ENCODE data around the gene VRTN.

DNA sequence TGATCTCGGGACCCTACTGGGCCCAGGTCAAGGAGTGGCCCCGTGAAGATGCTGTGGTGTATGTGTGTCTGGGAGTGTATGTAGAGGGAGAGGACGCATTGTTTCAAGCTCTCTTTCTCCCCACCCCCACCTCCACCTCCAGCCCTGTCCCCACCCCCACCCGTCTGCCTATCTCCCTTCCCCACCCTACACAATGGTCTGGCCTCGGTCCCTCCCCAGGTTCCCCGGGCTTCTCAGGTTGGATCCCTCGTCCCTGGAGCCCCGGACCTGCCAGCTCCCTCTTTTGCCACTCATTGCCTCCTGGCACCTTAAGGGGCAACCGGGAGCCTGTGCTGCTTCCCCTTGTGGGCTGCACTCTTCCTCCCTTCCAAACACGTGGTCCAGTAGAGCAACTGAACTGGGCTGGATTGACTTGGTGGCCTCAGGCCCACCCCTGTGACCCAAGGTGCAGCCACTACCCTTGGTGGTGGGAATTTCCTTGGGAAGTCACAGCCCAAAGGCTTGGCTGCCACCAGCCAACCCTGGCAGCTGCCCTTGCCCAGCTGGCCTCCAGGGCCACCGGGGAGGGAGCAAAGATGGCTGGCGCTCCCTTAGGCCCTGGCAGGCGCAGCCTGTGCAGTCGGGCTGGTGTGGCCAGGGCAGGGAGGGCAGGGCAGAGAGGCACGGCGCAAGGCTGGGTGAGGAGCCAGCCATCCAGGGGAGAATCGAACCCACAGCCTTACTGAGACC, 628 bp downstream of the VRTN start:
- TF ChIP-seq, protein P1, sequence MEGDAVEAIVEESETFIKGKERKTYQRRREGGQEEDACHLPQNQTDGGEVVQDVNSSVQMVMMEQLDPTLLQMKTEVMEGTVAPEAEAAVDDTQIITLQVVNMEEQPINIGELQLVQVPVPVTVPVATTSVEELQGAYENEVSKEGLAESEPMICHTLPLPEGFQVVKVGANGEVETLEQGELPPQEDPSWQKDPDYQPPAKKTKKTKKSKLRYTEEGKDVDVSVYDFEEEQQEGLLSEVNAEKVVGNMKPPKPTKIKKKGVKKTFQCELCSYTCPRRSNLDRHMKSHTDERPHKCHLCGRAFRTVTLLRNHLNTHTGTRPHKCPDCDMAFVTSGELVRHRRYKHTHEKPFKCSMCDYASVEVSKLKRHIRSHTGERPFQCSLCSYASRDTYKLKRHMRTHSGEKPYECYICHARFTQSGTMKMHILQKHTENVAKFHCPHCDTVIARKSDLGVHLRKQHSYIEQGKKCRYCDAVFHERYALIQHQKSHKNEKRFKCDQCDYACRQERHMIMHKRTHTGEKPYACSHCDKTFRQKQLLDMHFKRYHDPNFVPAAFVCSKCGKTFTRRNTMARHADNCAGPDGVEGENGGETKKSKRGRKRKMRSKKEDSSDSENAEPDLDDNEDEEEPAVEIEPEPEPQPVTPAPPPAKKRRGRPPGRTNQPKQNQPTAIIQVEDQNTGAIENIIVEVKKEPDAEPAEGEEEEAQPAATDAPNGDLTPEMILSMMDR (IDR thresholded peaks at IDR 0.05 in 4 of 5, conservative IDR thresholded peaks at IDR 0.05 in 1 of 5): no peak
- TF ChIP-seq POLR2A (IDR thresholded peaks at IDR 0.05): no peak

Measured in gastrocnemius medialis (tissue), 4 donors.